PC-9 (cell line): ENCODE measurements around the gene AIP. TPM values are rescaled to one million over a fixed set of nuclear protein-coding genes. Genes with fewer than 3 reads are reported as not detected.

ENCODE experiments used
- BruUV-seq: library from RNA; stranded (reverse); fragments of 400-500 nt; replicated peaks from 2 replicates; lab custom pipeline; 2021; lab: Mats Ljungman, UMichigan
- CTCF ChIA-PET: fragments of 300-600 bp; sonication (Branson Sonifier 250); formaldehyde crosslinking; loops from one replicate; lab custom pipeline; 2022; ENCODE audit warnings: antibody characterized with exemption; lab: Charles Lee
- POLR2A ChIA-PET: fragments of 300-600 bp; sonication (Branson Sonifier 250); formaldehyde crosslinking; loops from one replicate; lab custom pipeline; 2022; ENCODE audit warnings: antibody characterized with exemption; ENCODE audit not compliant: unreplicated experiment; lab: Charles Lee
- DNase-seq, 2 experiments: peaks; one replicate each; pipeline versions ENCODE4 v3.0.0 to v3.0.0-alpha.2; 2015 to 2022; ENCODE audit warnings: mixed read lengths in 1 of 2
- H2AFZ ChIP-seq: fragments of 200-600 bp; sonication (generic); 2 replicates; pipeline ENCODE4 v1.8.1; 2017; ENCODE audit warnings: antibody characterized with exemption
- H3F3A ChIP-seq: fragments of 200-600 bp; sonication (generic); 2 replicates; pipeline ENCODE4 v1.8.1; 2017; ENCODE audit warnings: antibody characterized with exemption, mild to moderate bottlenecking, low read depth; ENCODE audit not compliant: insufficient read depth
- H3K27ac ChIP-seq: fragments of 200-600 bp; sonication (generic); 2 replicates; pipeline ENCODE4 v1.6.1; 2016; ENCODE audit warnings: mixed run types
- H3K27me3 ChIP-seq: fragments of 200-600 bp; sonication (generic); 2 replicates; pipeline ENCODE4 v1.6.1; 2016; ENCODE audit warnings: low read depth, mixed run types; ENCODE audit not compliant: insufficient read depth
- H3K36me3 ChIP-seq: fragments of 200-600 bp; sonication (generic); 2 replicates; pipeline ENCODE4 v1.6.1; 2016; ENCODE audit warnings: low read depth, mixed run types
- H3K4me1 ChIP-seq: fragments of 200-600 bp; sonication (generic); replicated peaks from 2 replicates; pipeline ENCODE4 v1.6.1; 2016; ENCODE audit warnings: mixed run types; ENCODE audit not compliant: insufficient read depth
- H3K4me2 ChIP-seq: fragments of 200-600 bp; sonication (generic); 2 replicates; pipeline ENCODE4 v1.6.1; 2017; ENCODE audit warnings: mixed run types
- H3K4me3 ChIP-seq: fragments of 200-600 bp; sonication (generic); 2 replicates; pipeline ENCODE4 v1.6.1; 2016; ENCODE audit warnings: mixed run types
- H3K79me2 ChIP-seq: fragments of 200-600 bp; sonication (generic); 2 replicates; pipeline ENCODE4 v1.6.1; 2017; ENCODE audit warnings: low read depth, mixed run types
- H3K9me2 ChIP-seq: fragments of 200-600 bp; sonication (generic); 2 replicates; pipeline ENCODE4 v1.8.1; 2017; ENCODE audit warnings: mild to moderate bottlenecking; ENCODE audit not compliant: insufficient read depth
- H3K9me3 ChIP-seq: fragments of 200-600 bp; sonication (generic); 2 replicates; pipeline ENCODE4 v1.8.1; 2016; ENCODE audit warnings: low read depth; ENCODE audit not compliant: insufficient read depth
- H4K20me1 ChIP-seq: fragments of 200-600 bp; sonication (generic); 2 replicates; pipeline ENCODE4 v1.8.1; 2017; ENCODE audit not compliant: insufficient read depth
- EZH2 ChIP-seq: fragments of 200-600 bp; sonication (generic); IDR thresholded peaks from 2 replicates; pipeline ENCODE4 v1.8.0; 2017; ENCODE audit warnings: antibody characterized with exemption, low read depth
- intact Hi-C: fragments of 100-400 bp; cut with micrococcal nuclease; formaldehyde crosslinking; loops from one replicate; pipeline ENCODE4 v1.10.0; 2022; ENCODE audit not compliant: unreplicated experiment
- total RNA-seq: library from RNA; stranded (reverse); gene quantifications from 2 replicates; pipeline ENCODE4 v1.2.3, GENCODE V29; 2021
- TF ChIP-seq, protein P1 (sequence below): fragments of 200-600 bp; sonication (generic); conservative IDR thresholded peaks from 2 replicates; pipeline ENCODE4 v1.6.1; 2017; ENCODE audit warnings: mixed run types, antibody characterized with exemption, mild to moderate bottlenecking, moderate library complexity

Gene AIP
- total RNA-seq, 1 experiment from 2014 or later: 95.3 TPM

DNA sequence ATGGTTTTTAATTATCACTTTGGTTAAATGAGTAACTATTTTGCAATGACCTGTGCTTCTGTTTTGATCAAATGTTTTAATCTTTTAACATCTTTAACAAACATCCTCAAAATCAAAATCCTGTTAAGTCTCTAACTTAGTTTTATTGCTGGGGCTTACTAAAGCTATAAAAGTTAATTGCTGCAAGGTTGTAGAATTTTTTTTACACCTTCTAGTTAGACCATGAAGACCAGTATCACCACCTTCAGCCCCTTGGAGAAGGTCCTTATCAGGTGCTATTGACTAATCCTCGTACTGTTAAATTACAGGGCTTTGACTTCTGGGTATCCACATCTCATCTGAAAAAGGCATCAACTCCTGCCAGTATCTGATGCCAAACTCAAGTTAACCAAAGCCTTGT, 52.7 kb downstream of the AIP start:
- Histone ChIP-seq H3K36me3 (no peaks in the 10 kb centered on the region), H2AFZ (no peak overlapping the region), H3K27me3 (no peaks in the 10 kb centered on the region), H4K20me1 (no peaks in the 10 kb centered on the region), H3K4me1 (no peaks in the 10 kb centered on the region), H3K9me2 (no peaks in the 10 kb centered on the region), H3K27ac (no peak overlapping the region), H3F3A (no peaks in the 10 kb centered on the region), H3K4me2 (no peak overlapping the region), H3K4me3 (no peak overlapping the region), H3K79me2 (no peaks in the 10 kb centered on the region), H3K9me3 (peaks cover 29% of the 10 kb centered on the region; the same call in 1 of the 2 replicates)
- BruUV-seq: no TSS peak
- CTCF ChIA-PET: interaction anchor here (0.7 kb wide), 1 partner anchor 49 kb away, joined by 7 read pairs; no protein-coding TSS in a partner anchor
- intact Hi-C loops: no loop called here
- TF ChIP-seq EZH2: no peak
- TF ChIP-seq, protein P1, sequence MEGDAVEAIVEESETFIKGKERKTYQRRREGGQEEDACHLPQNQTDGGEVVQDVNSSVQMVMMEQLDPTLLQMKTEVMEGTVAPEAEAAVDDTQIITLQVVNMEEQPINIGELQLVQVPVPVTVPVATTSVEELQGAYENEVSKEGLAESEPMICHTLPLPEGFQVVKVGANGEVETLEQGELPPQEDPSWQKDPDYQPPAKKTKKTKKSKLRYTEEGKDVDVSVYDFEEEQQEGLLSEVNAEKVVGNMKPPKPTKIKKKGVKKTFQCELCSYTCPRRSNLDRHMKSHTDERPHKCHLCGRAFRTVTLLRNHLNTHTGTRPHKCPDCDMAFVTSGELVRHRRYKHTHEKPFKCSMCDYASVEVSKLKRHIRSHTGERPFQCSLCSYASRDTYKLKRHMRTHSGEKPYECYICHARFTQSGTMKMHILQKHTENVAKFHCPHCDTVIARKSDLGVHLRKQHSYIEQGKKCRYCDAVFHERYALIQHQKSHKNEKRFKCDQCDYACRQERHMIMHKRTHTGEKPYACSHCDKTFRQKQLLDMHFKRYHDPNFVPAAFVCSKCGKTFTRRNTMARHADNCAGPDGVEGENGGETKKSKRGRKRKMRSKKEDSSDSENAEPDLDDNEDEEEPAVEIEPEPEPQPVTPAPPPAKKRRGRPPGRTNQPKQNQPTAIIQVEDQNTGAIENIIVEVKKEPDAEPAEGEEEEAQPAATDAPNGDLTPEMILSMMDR: no peak
- POLR2A ChIA-PET: interaction anchor here (0.7 kb wide), 1 partner anchor 1513 kb away, joined by 4 read pairs; the partner anchor contains the start of gene TPCN2
- DNase-seq: no peak

DNA sequence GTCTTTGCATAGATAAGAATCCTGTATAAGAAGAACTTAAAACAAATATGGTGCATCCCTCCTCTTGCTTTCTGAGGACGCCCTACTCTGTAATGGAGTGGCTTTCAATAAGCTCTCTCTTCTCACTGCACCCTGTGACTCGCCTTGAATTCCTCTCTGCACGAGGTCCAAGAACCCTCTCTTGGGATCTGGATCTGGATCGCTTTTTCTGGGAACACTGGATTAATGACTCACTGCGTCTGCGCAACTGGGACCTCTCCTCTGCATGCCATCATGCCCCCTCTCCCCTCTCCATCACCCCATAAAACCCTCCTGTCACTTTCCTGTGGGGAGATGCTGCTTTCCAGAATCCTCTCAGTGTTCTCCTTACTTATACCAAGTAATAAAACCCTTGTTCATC, 55.5 kb downstream of the AIP start:
- ChIA-PET CTCF (interaction anchor here (1.0 kb wide), 1 partner anchor 21 kb away, joined by 3 read pairs; no protein-coding TSS in a partner anchor), POLR2A (no interaction called here)
- DNase-seq: no peak
- Histone ChIP-seq H3K9me3 (peaks cover 24% of the 10 kb centered on the region; the same call in 1 of the 2 replicates), H3F3A (no peaks in the 10 kb centered on the region), H2AFZ (no peak overlapping the region), H3K4me2 (no peak overlapping the region), H3K27me3 (no peaks in the 10 kb centered on the region), H3K9me2 (no peaks in the 10 kb centered on the region), H3K27ac (no peak overlapping the region), H4K20me1 (no peaks in the 10 kb centered on the region), H3K4me1 (no peaks in the 10 kb centered on the region), H3K4me3 (no peak overlapping the region), H3K36me3 (no peaks in the 10 kb centered on the region), H3K79me2 (no peaks in the 10 kb centered on the region)
- BruUV-seq: no TSS peak
- TF ChIP-seq, protein P1: no peak
- TF ChIP-seq EZH2: no peak
- intact Hi-C loops: no loop called here

DNA sequence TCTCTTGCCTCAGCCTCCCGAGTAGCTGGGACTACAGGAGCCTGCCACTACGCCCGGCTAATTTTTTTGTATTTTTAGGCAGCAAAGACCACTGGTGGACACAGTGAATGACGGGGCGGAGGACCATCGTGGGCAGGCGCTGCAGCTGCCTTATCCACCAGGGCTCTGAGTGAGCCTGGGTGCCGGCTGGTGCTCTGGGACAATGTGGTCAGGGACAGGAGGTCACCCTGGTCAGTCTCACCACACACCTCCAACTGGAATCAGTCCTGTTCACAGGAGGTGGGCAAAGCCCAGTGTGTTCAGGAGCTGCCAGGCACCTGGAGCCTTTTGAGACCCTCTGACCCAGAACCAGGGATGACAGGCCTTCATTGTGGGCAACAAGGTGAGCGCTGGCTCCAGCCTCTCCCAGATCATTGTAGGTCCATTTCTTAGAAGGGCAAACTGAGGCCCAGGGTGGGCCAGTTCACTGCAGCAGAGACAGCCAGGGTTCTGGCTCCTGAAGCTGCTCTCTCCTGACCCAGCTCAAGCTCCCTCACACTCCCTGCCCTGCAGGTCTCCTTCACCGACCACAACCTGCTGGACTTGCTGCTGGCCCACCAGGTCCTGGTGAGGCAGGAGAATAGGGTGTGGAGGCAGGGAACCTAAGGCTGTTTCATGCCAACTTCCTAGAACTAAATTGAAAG, 56.1 kb downstream of the AIP start:
- Histone ChIP-seq H2AFZ (no peak overlapping the region), H3K9me3 (peaks cover 18% of the 10 kb centered on the region; the same call in 1 of the 2 replicates), H3K27ac (no peak overlapping the region), H3K4me1 (no peaks in the 10 kb centered on the region), H3K27me3 (no peaks in the 10 kb centered on the region), H4K20me1 (no peaks in the 10 kb centered on the region), H3K4me3 (no peak overlapping the region), H3K4me2 (no peak overlapping the region), H3K9me2 (no peaks in the 10 kb centered on the region), H3K79me2 (no peaks in the 10 kb centered on the region), H3K36me3 (no peaks in the 10 kb centered on the region), H3F3A (no peaks in the 10 kb centered on the region)
- DNase-seq: no peak
- no peak for TF ChIP-seq EZH2
- TF ChIP-seq, protein P1: no peak
- intact Hi-C loops: no loop called here
- ChIA-PET POLR2A (no interaction called here), CTCF (no interaction called here)
- BruUV-seq: no TSS peak
